ENCODE results near the gene CDK5RAP2. TPM values are rescaled to one million over a fixed set of nuclear protein-coding genes. Genes with fewer than 3 reads are reported as not detected.
"Not testable (repeated sequence)": the region's sequence is repeated elsewhere in the genome, so short reads cannot be mapped to it uniquely, and the experiment has no call there.

The CDK5RAP2 gene
- total RNA-seq, 6 experiments from 2014 or later: 28.4 to 40.8 (median 36.8) TPM

DNA sequence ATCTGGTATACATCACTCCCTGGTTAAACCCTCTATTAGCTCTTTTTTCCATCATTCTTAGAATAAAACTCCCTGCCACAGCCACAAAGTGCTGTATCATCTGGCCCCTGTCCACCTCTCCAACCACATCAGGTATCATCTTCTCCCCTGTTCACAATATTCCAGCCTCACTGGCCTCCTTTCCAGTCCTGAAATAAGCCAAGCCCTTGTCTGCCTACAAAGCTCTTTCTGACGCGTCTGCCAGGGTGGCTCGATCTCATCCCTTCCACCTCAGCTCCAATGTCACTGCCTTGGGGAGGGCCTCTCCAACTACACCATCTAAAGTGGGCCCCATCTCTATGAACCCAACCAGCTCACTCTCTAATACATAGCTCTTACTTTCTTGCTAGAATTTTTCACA, 21.5 kb downstream of the CDK5RAP2 start:
- Mint-ChIP-seq H3K9me3 (no peaks in the 10 kb centered on the region), H3K36me3 (ENCODE audit: low read depth) (peaks cover 16% of the 10 kb centered on the region), H3K27ac (no peak overlapping the region), H3K4me1 (ENCODE audit: low read depth) (no peaks in the 10 kb centered on the region), H3K4me3 (no peak overlapping the region), H3K27me3 (ENCODE audit: insufficient read depth) (no peaks in the 10 kb centered on the region; the same call in 1 of the 2 replicates)
- TF ChIP-seq, protein P1, sequence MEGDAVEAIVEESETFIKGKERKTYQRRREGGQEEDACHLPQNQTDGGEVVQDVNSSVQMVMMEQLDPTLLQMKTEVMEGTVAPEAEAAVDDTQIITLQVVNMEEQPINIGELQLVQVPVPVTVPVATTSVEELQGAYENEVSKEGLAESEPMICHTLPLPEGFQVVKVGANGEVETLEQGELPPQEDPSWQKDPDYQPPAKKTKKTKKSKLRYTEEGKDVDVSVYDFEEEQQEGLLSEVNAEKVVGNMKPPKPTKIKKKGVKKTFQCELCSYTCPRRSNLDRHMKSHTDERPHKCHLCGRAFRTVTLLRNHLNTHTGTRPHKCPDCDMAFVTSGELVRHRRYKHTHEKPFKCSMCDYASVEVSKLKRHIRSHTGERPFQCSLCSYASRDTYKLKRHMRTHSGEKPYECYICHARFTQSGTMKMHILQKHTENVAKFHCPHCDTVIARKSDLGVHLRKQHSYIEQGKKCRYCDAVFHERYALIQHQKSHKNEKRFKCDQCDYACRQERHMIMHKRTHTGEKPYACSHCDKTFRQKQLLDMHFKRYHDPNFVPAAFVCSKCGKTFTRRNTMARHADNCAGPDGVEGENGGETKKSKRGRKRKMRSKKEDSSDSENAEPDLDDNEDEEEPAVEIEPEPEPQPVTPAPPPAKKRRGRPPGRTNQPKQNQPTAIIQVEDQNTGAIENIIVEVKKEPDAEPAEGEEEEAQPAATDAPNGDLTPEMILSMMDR (IDR thresholded peaks at IDR 0.05): no peak
- DNase-seq: no peak

DNA sequence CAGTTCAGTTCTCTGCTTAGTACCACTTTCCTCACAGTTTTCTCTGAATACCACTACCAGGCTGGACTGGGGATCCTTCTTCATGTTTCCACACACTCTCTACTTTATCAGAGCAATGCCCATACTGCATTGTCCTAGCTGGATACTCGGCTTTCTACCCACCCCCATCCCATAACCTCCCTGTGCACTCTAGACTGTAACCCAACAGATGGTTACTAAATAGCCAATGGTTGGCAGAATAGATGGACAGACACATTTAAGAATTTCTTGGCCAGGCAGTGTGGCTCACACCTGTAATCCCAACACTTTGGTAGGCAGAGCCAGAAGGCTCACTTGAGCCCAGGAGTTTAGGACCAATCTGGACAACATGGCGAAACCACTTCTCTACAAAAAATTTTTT, 22.8 kb downstream of the CDK5RAP2 start:
- Mint-ChIP-seq H3K4me1 (ENCODE audit: low read depth) (no peaks in the 10 kb centered on the region), H3K4me3 (no peak overlapping the region), H3K36me3 (ENCODE audit: low read depth) (peaks cover 24% of the 10 kb centered on the region), H3K9me3 (no peaks in the 10 kb centered on the region), H3K27me3 (ENCODE audit: insufficient read depth) (no peaks in the 10 kb centered on the region), H3K27ac (no peak overlapping the region)
- DNase-seq: no peak
- TF ChIP-seq, protein P1 (IDR thresholded peaks at IDR 0.05): no peak

DNA sequence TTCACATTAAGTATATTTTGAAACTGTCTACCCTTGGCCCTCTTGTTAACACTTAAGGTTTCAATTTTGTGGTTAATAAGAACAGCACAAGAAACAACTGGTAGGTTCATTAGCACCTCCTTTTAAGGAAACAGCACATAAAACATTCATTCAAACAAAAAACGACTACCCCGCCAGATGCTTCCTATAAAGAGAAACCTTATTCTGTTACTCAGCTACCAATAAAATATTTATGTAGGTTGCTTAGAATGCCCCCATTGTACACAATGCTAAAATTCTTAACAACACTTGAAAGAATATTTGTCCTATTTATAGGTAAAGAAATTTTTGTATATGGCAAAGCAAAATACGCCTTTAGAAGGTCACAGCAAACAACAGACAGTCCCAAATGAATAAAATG, 23.2 kb downstream of the CDK5RAP2 start:
- Mint-ChIP-seq H3K4me3 (no peak overlapping the region), H3K36me3 (ENCODE audit: low read depth) (peaks cover 25% of the 10 kb centered on the region), H3K27ac (no peak overlapping the region), H3K4me1 (ENCODE audit: low read depth) (peaks cover under 1% of the 10 kb centered on the region), H3K9me3 (no peaks in the 10 kb centered on the region), H3K27me3 (ENCODE audit: insufficient read depth) (no peaks in the 10 kb centered on the region)
- TF ChIP-seq, protein P1 (IDR thresholded peaks at IDR 0.05): no peak
- no peak for DNase-seq

DNA sequence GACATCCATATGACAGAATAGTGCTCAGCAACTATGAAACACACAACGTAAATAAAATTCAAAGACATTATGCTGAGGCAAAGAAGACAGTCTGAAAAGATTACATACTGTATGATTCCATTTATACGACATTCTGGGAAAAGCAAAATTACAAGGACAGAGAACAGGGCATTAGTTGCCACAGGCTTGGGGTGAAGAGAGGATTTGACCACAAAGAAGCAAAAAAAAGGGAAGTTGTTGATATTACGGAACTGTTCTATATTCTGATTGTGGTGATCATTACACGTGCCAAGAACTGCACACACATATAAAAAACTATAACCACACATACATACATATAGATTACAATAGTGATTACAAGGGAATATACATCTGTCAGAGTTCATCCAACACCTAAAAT, 24.1 kb downstream of the CDK5RAP2 start:
- TF ChIP-seq, protein P1 (IDR thresholded peaks at IDR 0.05): no peak
- Mint-ChIP-seq H3K36me3 (ENCODE audit: low read depth) (peaks cover 30% of the 10 kb centered on the region), H3K27me3 (ENCODE audit: insufficient read depth) (no peaks in the 10 kb centered on the region), H3K9me3 (no peaks in the 10 kb centered on the region), H3K4me1 (ENCODE audit: low read depth) (peaks cover 10% of the 10 kb centered on the region), H3K27ac (no peak overlapping the region), H3K4me3 (no peak overlapping the region)
- DNase-seq: no peak

DNA sequence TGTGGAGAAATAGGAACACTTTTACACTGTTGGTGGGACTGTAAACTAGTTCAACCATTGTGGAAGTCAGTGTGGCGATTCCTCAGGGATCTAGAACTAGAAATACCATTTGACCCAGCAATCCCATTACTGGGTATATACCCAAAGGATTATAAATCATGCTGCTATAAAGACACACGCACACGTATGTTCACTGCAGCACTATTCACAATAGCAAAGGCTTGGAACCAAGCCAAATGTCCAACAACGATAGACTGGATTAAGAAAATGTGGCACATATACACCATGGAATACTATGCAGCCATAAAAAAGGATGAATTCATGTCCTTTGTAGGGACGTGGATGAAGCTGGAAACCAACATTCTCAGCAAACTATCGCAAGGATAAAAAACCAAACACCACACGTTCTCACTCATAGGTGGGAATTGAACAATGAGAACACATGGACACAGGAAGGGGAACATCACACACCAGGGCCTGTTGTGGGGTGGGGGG, 27.7 kb downstream of the CDK5RAP2 start:
- not testable (repeated sequence) for H3K27me3 Mint-ChIP-seq (ENCODE audit: insufficient read depth); H3K27ac Mint-ChIP-seq; H3K9me3 Mint-ChIP-seq; H3K4me3 Mint-ChIP-seq; DNase-seq
- Mint-ChIP-seq H3K36me3 (ENCODE audit: low read depth) (peaks cover 24% of the 10 kb centered on the region), H3K4me1 (ENCODE audit: low read depth) (peaks cover 12% of the 10 kb centered on the region)

DNA sequence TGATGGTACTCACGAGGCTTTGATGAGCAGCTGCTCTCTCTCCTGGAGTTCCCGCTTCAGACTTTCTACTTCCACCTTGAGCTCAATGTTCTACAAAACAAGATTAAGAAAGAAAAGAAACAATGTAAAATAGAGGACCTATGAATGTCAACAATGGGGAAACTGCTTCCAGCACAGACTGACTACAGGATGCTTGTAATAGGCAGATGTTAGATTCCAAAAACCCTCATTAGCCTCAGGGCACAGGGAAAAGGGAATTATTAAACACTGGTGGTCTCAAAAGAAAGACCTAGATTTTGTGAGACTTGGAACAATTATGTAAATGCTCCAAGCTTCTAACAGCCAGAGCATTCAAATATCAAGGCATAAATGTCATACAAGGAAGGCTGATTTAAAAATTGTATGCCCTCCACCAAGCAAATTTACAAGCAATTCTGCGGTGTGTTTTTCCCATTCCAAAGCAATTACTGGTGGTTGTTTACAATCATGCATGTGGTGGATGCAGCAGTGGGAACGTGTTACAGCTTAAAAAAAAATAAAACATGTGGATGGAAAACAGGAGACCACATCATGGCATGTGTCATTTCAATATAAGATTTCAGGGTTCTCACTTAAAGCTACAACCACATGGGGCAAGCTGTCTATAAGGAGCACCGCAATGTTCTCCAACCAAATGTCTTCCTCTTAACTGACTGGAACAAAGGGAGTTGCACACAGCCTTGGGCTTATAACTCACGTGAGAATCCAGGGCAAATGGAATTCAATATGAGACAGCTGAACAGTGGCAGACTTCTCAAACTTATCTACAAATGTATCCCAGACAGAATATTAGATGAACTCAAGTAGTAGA, 34.0 kb downstream of the CDK5RAP2 start:
- peaks cover 29% of the 10 kb centered on the region for H3K4me1 Mint-ChIP-seq (ENCODE audit: low read depth)
- no peaks in the 10 kb centered on the region for H3K27me3 Mint-ChIP-seq (ENCODE audit: insufficient read depth)
- no peaks in the 10 kb centered on the region for H3K9me3 Mint-ChIP-seq
- H3K4me3 Mint-ChIP-seq: no peak overlapping the region
- TF ChIP-seq, protein P1 (IDR thresholded peaks at IDR 0.05): no peak
- H3K36me3 Mint-ChIP-seq (ENCODE audit: low read depth): peaks cover 7% of the 10 kb centered on the region; the same call in 1 of the 2 replicates
- DNase-seq: peak; percentile 4
- H3K27ac Mint-ChIP-seq: no peak overlapping the region; the same call in 1 of the 2 replicates

Measured in HFFc6 (cell line).